ENCODE data around the gene SLC2A5.

Gene SLC2A5

DNA sequence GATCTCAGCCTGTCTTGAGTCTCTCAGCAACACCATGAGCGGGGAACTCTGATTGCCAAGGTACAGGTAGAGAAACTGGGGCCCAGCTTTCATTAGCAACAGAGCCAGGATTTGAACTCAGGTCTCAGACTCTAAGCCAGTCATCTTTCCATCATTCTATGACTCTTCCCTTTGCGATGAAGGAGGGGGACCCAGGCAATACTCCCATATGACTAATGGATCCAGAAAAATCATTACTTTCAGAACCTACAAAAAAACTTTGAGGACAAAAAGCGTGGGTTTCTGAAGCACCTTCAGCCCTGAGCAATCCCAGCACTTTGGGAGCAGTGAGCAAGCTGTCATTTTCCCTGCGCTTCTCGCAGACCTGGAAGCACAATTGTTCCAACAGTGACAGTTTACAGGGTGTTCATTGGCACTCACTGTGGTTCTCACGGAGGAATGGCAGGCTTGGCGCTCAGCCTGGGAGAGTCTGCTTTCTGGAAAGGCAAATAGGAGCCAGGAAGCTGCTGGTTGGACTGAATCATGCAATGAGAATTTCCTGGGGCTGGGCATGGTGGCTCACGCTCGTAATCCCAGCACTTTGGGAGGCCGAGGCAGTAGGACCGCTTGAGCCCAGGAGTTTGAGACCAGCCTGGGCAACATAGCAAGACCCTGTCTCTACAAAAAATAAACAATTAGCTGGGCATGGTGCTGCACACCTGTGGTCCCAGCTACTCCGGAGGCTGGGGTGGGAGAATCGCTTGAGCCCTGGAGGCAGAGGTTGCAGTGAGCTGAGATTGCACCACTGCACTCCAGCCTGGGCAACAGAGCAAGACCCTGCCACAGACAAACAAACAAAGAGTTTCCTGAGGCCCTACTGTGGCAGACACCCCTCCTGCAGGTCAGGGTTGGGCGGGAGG is 83.3 kb downstream of the SLC2A5 start:
- DNase-seq (no peak), ATAC-seq (ENCODE audit: insufficient read depth, low read depth) (no peak)
- peaks cover 24% of the 10 kb centered on the region for H3K4me1 ChIP-seq (ENCODE audit: insufficient read depth, low read length)
- no peak overlapping the region for H3K4me2 ChIP-seq (ENCODE audit: insufficient read depth, low read length)
- no peaks in the 10 kb centered on the region for H3K27me3 ChIP-seq (ENCODE audit: insufficient read depth, low read length, poor library complexity)
- H3K27ac ChIP-seq (ENCODE audit: low read length): no peak overlapping the region
- no peaks in the 10 kb centered on the region for H4K20me1 ChIP-seq (ENCODE audit: insufficient read depth, low read length)
- H3K79me2 ChIP-seq (ENCODE audit: insufficient read depth, low read length): no peaks in the 10 kb centered on the region
- no peak overlapping the region for H3K4me3 ChIP-seq (ENCODE audit: low read depth in 1 of 2, low read length in 2 of 2)
- no peak for TF ChIP-seq CTCF (IDR thresholded peaks at IDR 0.05; ENCODE audit: borderline replicate concordance, extremely low read depth, low read length, poor library complexity, severe bottlenecking)
- no peak for TF ChIP-seq EZH2 (IDR thresholded peaks at IDR 0.05; ENCODE audit: borderline replicate concordance, low read depth, low read length, severe bottlenecking)
- no peaks in the 10 kb centered on the region for H3K9me3 ChIP-seq (ENCODE audit: insufficient read depth, low read length, severe bottlenecking)
- no peak overlapping the region for H2AFZ ChIP-seq (ENCODE audit: low read depth, low read length)
- H3K9ac ChIP-seq (ENCODE audit: low read depth, low read length): no peak overlapping the region
- no peaks in the 10 kb centered on the region for H3K36me3 ChIP-seq (ENCODE audit: insufficient read depth, low read length)
